Stimulated activated CD8-positive, alpha-beta memory T cell treated with anti-CD3 and anti-CD28 coated beads, Interleukin-7, amount 100 ng/mL, for 24 hours (primary cell): ENCODE data around the gene SEMA5A.

Experiments
- DNase-seq: peaks from one replicate; pipeline ENCODE4 v3.0.0-alpha.2; 2020; ENCODE audit warnings: low read depth

The SEMA5A gene

GRCh38 chr5:9395706-9396105 lies 150.2 kb downstream of the SEMA5A start:
- no peak for DNase-seq

DNA sequence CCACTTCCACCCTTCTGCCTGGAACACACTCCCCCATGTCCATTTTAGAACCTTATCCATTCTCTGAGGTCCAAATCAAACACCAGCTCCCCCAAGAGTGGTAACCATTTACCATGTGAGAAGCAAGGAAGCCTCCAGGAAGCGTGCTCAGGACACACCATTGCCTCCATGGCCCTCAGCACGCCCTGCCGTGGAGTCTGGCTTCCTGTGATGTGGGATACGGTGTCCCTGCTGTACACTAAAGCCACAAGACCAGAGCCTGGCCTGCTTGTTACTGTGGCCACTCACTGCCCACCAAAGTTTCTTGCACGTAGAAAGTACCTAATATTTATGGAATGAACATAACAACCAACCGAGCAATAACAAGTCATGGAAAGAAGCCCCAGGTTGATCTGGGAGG lies 151.7 kb downstream of the SEMA5A start:
- no peak for DNase-seq

DNA sequence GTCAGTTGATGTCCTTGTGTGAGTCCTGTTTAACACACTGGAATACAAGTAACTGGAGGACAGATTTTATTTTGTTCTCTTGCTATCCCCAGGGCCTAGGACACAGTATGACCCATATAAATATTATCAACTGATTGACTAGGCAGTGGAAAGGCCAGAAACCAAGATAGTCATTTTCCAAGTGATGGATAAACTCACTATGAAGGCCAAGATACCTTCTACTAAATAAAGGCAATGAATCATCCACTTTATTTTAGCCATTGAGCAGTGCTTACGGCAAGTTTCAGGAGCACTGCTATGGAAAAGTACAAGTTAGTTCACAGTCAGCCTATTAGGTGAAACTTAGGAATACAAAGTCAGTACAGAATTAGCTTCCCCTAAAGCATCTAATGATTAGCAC lies 153.2 kb downstream of the SEMA5A start:
- no peak for DNase-seq

- no peak for DNase-seq
Observed at GRCh38 chr5:9391080-9391479, 154.8 kb downstream of the SEMA5A start.

GRCh38 chr5:9390113-9390512 lies 155.8 kb downstream of the SEMA5A start:
- DNase-seq: no peak

DNA sequence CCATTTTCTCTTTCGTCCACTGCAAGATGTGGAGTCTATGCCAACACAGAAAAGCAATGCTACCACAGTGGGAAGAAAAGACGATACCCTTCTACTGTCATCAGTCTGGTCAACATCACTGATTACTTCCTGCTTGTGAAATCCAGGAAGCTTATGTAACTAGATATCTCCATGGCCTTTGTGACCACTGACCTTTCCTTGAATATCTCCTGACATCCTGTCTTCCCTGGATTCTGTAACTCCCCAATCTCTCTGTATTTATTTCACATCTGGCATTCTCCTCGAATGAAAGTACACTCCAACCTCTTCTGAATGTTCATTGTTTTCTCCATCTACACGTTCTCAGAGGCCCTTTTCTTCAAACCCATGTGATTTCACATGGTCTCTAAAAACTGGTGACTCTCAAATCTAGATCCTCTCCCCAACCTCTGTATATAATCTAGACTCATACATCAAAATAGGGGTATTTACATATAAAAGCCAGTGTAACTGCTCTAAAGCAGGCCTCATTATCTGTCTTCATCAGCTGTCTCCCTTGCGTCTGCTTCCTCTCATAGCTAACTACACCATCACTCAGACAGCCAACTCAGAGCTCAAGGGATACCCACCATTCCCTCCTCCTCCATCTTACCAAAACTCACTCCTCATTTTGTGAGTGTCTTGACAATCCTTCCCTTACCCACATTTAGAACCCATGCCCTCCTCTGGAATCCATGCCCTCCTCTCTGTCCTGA lies 156.8 kb downstream of the SEMA5A start:
- DNase-seq: no peak

DNA sequence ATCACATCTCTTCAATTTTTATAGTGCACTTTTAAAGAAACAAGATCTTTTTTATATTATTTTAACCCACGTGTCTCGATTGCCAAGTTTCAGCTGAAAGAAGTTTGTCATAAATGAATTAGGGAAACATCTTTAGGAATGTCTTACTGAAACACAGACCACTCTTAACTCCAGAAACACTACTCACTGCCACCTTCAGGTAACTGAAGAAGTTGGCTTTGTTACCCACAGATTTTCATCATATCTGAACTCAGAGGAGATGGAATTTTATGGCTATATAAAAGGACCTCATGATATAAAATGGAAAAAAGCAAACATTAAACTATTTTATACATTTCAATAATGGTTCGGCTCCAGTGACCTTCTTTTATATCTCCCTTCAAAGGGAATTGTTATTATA lies 158.0 kb downstream of the SEMA5A start:
- DNase-seq: no peak

GRCh38 chr5:9386945-9387344 lies 158.9 kb downstream of the SEMA5A start:
- DNase-seq: no peak

DNA sequence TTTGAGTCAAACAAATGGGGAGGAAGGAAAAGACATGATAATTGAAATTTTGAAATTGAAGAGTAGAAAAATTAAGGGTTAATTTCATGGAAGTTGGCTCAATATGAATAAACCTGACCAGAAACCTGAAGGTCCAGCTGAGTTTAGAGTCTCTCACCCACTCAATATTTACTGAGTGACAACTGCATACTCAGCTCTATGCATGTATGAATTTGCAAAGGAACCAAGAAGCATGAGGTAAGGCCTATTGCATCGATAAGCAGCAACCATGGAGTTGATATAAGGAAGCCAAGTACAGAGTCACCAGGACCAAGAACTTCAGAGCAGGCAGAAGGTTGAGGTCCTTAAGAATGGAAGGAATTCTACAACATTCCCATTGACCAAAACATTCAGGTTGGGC lies 163.4 kb downstream of the SEMA5A start:
- no peak for DNase-seq

DNA sequence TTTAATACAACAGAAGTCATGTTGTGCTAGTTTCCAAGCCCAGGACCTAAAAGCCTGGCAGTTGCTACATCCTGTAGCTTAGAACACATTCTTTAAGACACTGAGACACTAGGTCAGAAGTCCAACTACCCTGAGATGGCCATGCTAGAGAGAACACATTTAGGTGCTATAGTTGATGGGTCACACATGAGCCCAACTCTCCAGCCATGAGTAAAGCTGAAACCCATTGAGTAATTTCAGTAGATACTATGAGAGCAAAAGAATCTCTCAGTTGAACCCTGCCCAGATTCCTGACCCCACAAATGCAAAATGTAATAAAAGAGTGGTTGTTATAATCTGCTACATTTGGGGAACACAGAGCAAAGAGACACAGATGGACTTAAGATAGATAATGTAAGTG lies 164.4 kb downstream of the SEMA5A start:
- DNase-seq: no peak

DNA sequence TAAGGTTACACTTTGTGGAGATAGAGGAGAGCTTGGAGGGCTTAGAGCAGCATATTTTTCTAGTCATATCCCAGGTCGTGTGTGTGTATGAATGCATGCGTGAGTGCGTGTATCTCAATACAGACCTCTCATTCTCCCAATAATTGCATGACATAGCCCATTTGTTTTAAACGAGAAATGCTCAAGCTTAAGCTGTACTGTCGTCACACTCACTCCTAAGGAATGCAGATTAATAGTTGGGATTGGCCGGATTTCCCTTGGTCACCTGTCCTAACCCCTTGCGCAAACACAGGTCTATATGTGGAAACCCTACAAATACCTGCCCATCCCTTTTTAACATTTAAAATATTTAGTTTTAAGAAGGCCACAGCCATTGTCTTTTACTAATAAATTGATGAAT lies 165.8 kb downstream of the SEMA5A start:
- no peak for DNase-seq

GRCh38 chr5:9376363-9377117 lies 169.3 kb downstream of the SEMA5A start:
- no peak for DNase-seq

- no peak for DNase-seq
Observed at GRCh38 chr5:9375756-9376155, 170.1 kb downstream of the SEMA5A start.

DNA sequence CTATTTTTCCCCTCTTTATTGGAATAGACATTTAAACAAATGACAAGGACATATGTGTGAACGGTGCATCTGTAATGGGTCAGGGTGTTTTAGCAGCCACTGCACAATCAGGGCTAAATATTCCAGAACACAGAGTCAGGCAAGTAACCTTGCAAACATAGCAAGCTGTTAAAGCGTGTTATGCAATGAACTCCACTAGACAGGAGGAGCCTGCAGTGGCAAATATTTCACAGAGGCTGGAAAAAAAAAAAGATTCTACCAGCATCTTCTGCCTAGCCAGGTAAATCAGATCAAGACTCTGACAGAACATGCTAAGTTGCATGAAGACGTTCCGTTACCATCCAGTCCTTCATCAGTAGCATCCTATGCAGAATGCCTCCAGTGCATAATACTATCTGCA lies 171.8 kb downstream of the SEMA5A start:
- DNase-seq: no peak

DNA sequence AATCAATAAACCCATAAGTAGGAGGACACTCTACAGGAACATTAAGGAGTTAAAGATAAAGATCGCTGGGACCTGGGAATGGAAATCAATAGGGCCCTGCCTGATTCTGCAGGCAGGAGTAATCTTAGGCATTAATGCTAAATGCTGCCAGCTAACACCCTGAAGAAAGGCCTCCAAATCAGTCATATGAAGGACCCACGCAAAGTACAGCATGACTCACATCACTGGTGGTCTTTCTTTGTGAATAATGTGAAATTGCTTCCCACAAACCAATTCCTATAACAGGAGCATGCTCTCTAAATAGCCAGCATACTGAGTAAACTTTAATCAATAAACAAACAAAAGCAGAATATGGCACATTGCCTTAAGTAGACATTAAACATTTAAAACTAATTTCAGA lies 172.3 kb downstream of the SEMA5A start:
- no peak for DNase-seq

DNA sequence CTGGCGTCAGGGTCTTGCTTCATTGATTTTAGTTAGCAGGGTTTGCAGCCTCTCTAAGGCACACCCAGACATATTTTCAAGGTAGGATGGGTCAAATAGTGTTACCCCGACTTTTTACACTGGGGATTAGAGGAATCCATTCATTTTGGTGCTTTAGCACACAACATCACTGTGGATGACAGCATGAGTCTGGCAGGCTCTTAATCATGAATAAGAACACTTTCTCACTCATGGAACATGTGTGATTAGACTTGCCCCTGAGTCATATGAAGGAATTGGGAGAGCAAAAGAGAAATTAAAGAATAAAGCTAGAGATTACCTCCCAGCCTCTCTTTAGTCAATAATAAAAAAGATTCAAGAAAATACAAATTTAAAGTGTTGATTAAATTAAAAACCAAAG lies 175.6 kb downstream of the SEMA5A start:
- DNase-seq: no peak

DNA sequence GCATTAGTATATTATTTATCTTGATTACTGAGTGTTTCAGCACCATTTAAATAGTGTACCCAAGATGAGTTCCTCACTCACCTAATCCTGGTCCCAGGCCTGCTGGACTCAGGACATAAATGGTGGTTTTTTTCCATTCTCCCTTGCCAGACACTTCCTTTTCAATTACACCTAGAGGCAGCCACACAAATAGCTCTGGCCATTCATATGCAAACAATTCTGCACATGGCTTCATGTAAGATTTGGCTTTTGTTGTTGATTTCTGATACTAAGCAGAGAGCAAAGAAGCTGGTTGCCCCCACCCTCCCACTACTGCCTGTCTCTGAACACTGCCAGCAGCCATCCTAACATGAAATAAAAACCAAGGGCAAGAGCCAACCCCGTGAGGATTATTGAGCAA lies 180.4 kb downstream of the SEMA5A start:
- DNase-seq: no peak

GRCh38 chr5:9363449-9363848 lies 182.4 kb downstream of the SEMA5A start:
- no peak for DNase-seq

DNA sequence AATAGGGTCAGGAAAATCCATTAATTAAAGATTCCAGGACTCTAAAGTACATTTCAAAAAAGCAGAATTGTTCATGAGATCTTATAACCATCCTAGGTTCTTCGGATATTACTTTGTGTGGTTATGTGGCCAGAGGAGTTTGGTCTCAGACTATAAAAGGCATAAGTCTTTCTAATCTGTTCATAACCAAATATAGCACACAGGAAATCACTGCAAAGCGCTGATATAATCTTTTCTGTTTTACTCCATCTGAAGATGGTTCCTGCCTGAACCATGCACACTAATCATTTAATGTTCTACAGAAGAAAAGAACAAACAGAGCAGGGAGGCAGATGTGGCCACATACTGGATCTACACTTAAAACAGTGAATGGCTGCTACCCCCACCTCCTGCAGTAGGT lies 182.8 kb downstream of the SEMA5A start:
- no peak for DNase-seq

- DNase-seq: no peak
Observed at GRCh38 chr5:9362600-9362999, 183.3 kb downstream of the SEMA5A start.

GRCh38 chr5:9361835-9362234 lies 184.0 kb downstream of the SEMA5A start:
- peak; percentile 2 for DNase-seq

GRCh38 chr5:9358961-9359685 lies 186.8 kb downstream of the SEMA5A start:
- no peak for DNase-seq

- DNase-seq: no peak
Observed at GRCh38 chr5:9356351-9356825, 189.5 kb downstream of the SEMA5A start.
